ENCODE measurements around the gene SETDB1.

DNA sequence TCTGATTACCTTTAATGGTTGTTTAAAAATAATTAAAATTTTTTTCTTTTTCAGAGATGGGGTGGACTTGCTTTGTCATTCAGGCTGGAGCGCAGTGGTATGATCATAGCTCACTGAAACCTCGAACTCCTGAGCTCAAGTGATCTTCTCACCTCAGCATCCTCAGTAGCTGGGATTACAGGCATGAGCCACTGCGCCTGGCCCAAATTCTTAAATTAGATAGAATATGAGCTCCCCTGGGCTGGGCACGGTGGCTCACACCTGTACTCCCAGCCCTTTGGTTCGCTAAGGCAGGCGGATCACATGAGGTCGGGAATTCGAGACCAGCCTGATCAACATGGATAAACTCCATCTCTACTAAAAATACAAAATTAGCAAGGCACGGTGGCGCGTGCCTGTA, 31.5 kb downstream of the SETDB1 start:
- no peak for TF ChIP-seq TCF12 (IDR thresholded peaks at IDR 0.05)
- TF ChIP-seq GATA2 (CRISPR knock-in tag; IDR thresholded peaks at IDR 0.05): no peak
- TF ChIP-seq, protein P1, sequence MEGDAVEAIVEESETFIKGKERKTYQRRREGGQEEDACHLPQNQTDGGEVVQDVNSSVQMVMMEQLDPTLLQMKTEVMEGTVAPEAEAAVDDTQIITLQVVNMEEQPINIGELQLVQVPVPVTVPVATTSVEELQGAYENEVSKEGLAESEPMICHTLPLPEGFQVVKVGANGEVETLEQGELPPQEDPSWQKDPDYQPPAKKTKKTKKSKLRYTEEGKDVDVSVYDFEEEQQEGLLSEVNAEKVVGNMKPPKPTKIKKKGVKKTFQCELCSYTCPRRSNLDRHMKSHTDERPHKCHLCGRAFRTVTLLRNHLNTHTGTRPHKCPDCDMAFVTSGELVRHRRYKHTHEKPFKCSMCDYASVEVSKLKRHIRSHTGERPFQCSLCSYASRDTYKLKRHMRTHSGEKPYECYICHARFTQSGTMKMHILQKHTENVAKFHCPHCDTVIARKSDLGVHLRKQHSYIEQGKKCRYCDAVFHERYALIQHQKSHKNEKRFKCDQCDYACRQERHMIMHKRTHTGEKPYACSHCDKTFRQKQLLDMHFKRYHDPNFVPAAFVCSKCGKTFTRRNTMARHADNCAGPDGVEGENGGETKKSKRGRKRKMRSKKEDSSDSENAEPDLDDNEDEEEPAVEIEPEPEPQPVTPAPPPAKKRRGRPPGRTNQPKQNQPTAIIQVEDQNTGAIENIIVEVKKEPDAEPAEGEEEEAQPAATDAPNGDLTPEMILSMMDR (IDR thresholded peaks at IDR 0.05): no peak
- TF ChIP-seq, protein P2, sequence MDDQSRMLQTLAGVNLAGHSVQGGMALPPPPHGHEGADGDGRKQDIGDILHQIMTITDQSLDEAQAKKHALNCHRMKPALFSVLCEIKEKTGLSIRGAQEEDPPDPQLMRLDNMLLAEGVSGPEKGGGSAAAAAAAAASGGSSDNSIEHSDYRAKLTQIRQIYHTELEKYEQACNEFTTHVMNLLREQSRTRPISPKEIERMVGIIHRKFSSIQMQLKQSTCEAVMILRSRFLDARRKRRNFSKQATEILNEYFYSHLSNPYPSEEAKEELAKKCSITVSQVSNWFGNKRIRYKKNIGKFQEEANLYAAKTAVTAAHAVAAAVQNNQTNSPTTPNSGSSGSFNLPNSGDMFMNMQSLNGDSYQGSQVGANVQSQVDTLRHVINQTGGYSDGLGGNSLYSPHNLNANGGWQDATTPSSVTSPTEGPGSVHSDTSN (IDR thresholded peaks at IDR 0.05): no peak
- TF ChIP-seq IRF3 (IDR thresholded peaks at IDR 0.05; ENCODE audit: low read depth, low read length): no peak
- no peak for TF ChIP-seq SIN3A (IDR thresholded peaks at IDR 0.05; ENCODE audit: borderline replicate concordance, low read depth, low read length)
- TF ChIP-seq ELF1 (IDR thresholded peaks at IDR 0.05): no peak
- no peak for TF ChIP-seq REST (IDR thresholded peaks at IDR 0.05; ENCODE audit: low read depth, low read length)
- TF ChIP-seq TAF1 (IDR thresholded peaks at IDR 0.05; ENCODE audit: borderline replicate concordance, low read depth, low read length): no peak
- TF ChIP-seq, protein P3, sequence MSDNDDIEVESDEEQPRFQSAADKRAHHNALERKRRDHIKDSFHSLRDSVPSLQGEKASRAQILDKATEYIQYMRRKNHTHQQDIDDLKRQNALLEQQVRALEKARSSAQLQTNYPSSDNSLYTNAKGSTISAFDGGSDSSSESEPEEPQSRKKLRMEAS (IDR thresholded peaks at IDR 0.05; ENCODE audit: low read depth): no peak
- TF ChIP-seq JUND (IDR thresholded peaks at IDR 0.05): no peak
- no peak for TF ChIP-seq EP300 (IDR thresholded peaks at IDR 0.05; ENCODE audit: borderline replicate concordance in 1 of 2, low read depth in 1 of 2, low read length in 1 of 2)
- TF ChIP-seq TEAD4 (IDR thresholded peaks at IDR 0.05; ENCODE audit: borderline replicate concordance, insufficient read depth): no peak
